Testis (tissue), 2 donors: ENCODE measurements around the gene NFILZ.

ENCODE experiments used
- POLR2A ChIP-seq: fragments of 450-650 bp; IDR thresholded peaks from one replicate; pipeline ENCODE4 v1.6.1; 2017; ENCODE audit warnings: antibody characterized with exemption, mild to moderate bottlenecking, moderate library complexity
- TF ChIP-seq, protein P1 (sequence below), 3 experiments: fragments of 450-650 bp in 2 of 3; fragments of 200-600 bp in 1 of 3; sonication (generic) in 1 of 3; IDR thresholded peaks; one replicate each; pipeline ENCODE4 v1.5.1; 2016 to 2019; ENCODE audit warnings: antibody characterized with exemption in 3 of 3, mild to moderate bottlenecking in 2 of 3, moderate library complexity in 1 of 3

DNA sequence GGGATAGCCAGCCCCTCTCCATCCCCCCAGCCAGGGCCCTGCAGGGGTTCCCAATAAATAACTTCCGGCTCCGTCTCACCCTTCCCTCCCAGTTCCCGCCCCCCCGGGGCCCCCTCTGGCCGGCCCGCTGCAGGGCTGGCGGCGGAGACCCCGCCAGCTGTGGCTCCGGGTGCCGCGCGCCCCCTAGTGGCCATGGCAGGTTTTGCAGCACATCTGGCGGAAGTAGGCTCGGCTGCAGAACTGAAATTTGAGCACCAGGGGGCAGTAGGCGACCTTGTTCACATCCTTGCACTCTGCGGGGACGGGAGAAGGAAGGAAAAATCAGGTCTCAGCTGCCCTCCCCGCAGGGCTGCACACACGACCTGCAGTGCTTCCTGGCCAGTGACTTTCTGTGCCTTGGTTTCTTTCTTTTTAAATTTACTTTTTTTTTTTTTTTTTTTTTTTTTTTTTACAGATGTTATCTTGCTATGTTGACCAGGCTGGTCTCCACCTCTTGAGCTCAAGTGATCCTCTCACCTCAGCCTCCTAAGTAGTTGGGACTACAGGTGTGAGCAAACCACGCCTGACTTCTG is 49.6 kb upstream of the NFILZ start:
- TF ChIP-seq, protein P1, sequence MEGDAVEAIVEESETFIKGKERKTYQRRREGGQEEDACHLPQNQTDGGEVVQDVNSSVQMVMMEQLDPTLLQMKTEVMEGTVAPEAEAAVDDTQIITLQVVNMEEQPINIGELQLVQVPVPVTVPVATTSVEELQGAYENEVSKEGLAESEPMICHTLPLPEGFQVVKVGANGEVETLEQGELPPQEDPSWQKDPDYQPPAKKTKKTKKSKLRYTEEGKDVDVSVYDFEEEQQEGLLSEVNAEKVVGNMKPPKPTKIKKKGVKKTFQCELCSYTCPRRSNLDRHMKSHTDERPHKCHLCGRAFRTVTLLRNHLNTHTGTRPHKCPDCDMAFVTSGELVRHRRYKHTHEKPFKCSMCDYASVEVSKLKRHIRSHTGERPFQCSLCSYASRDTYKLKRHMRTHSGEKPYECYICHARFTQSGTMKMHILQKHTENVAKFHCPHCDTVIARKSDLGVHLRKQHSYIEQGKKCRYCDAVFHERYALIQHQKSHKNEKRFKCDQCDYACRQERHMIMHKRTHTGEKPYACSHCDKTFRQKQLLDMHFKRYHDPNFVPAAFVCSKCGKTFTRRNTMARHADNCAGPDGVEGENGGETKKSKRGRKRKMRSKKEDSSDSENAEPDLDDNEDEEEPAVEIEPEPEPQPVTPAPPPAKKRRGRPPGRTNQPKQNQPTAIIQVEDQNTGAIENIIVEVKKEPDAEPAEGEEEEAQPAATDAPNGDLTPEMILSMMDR (IDR thresholded peaks at IDR 0.05) = peak; percentile 96 to 100 (median 98)
- TF ChIP-seq POLR2A = no peak
